ENCODE data around the gene GTF2A1. TPM values are rescaled to one million over a fixed set of nuclear protein-coding genes. Genes with fewer than 3 reads are reported as not detected.

GTF2A1 gene
- polyA plus RNA-seq, 1 of the 3 experiments (the other 2 are of a cell fraction): 7.6 TPM

Small RNA genes within 50 kb of the gene (small RNA-seq; reads per million reads assigned to genes)
- gene DYNLL1P1 (0 to 1.1 (median 0) reads per million in 7 experiments), gene SNORA79 (3.7 to 56.0 (median 12.5) reads per million in 7 experiments)

Other genes with a start within 250 kb of the GTF2A1 start
- gene STON2, start 179.4 kb upstream of the GTF2A1 start, polyA plus RNA-seq (2012; rRNA removed): 0.05 TPM in 1 of 2 replicates, not detected in the other

Measured in SK-N-SH (cell line).